ENCODE measurements around the gene FBXL13.
"Not testable (repeated sequence)": the region's sequence is repeated elsewhere in the genome, so short reads cannot be mapped to it uniquely, and the experiment has no call there.

The FBXL13 gene

GRCh38 chr7:103063895-103064294 is 10.7 kb downstream of the FBXL13 start:
- Histone ChIP-seq H3K79me2 (ENCODE audit: insufficient read depth, low read depth) (no peaks in the 10 kb centered on the region), H3K27me3 (ENCODE audit: insufficient read depth, low read depth) (no peaks in the 10 kb centered on the region), H3K36me3 (ENCODE audit: insufficient read depth) (no peaks in the 10 kb centered on the region), H4K20me1 (ENCODE audit: insufficient read depth) (no peaks in the 10 kb centered on the region), H3K9ac (no peak overlapping the region), H3K4me2 (no peak overlapping the region), H3K4me1 (ENCODE audit: low read depth, poor library complexity, severe bottlenecking) (no peaks in the 10 kb centered on the region), H3K4me3 (IDR thresholded peaks at IDR 0.05; ENCODE audit: insufficient read depth, low read depth, low read length) (no peak overlapping the region), H2AFZ (ENCODE audit: low read depth) (no peak overlapping the region), H3K27ac (no peak overlapping the region)
- TF ChIP-seq CTCF (conservative IDR thresholded peaks at IDR 0.05; ENCODE audit: low read depth, low read length), result no peak

- Histone ChIP-seq H3K79me2 (ENCODE audit: insufficient read depth, low read depth) (no peaks in the 10 kb centered on the region), H3K36me3 (ENCODE audit: insufficient read depth) (no peaks in the 10 kb centered on the region), H3K4me2 (no peak overlapping the region), H4K20me1 (ENCODE audit: insufficient read depth) (no peaks in the 10 kb centered on the region), H3K27me3 (ENCODE audit: insufficient read depth, low read depth) (no peaks in the 10 kb centered on the region), H3K4me3 (IDR thresholded peaks at IDR 0.05; ENCODE audit: insufficient read depth, low read depth, low read length) (no peak overlapping the region), H3K9ac (no peak overlapping the region), H3K4me1 (ENCODE audit: low read depth, poor library complexity, severe bottlenecking) (no peaks in the 10 kb centered on the region), H3K27ac (no peak overlapping the region), H2AFZ (ENCODE audit: low read depth) (no peak overlapping the region)
- TF ChIP-seq CTCF (conservative IDR thresholded peaks at IDR 0.05; ENCODE audit: low read depth, low read length), result no peak
These were observed 15.1 kb downstream of the FBXL13 start for GRCh38 chr7:103059471-103059870.

- H3K4me3 ChIP-seq (IDR thresholded peaks at IDR 0.05; ENCODE audit: insufficient read depth, low read depth, low read length), result no peak overlapping the region
- H3K79me2 ChIP-seq (ENCODE audit: insufficient read depth, low read depth), result no peaks in the 10 kb centered on the region
- H3K4me1 ChIP-seq (ENCODE audit: low read depth, poor library complexity, severe bottlenecking), result no peaks in the 10 kb centered on the region
- H3K27ac ChIP-seq, result no peak overlapping the region
- H4K20me1 ChIP-seq (ENCODE audit: insufficient read depth), result no peaks in the 10 kb centered on the region
- no peaks in the 10 kb centered on the region for H3K27me3 ChIP-seq (ENCODE audit: insufficient read depth, low read depth)
- TF ChIP-seq CTCF (conservative IDR thresholded peaks at IDR 0.05; ENCODE audit: low read depth, low read length), result no peak
- H3K9ac ChIP-seq, result no peak overlapping the region
- H2AFZ ChIP-seq (ENCODE audit: low read depth), result no peak overlapping the region
- H3K4me2 ChIP-seq, result no peak overlapping the region
- no peaks in the 10 kb centered on the region for H3K36me3 ChIP-seq (ENCODE audit: insufficient read depth)
These were observed 16.5 kb downstream of the FBXL13 start for GRCh38 chr7:103058122-103058521.

- H4K20me1 ChIP-seq (ENCODE audit: insufficient read depth); H3K9ac ChIP-seq; H3K4me1 ChIP-seq (ENCODE audit: low read depth, poor library complexity, severe bottlenecking); H3K27ac ChIP-seq; H3K4me2 ChIP-seq; H2AFZ ChIP-seq (ENCODE audit: low read depth); H3K36me3 ChIP-seq (ENCODE audit: insufficient read depth); H3K4me3 ChIP-seq (IDR thresholded peaks at IDR 0.05; ENCODE audit: insufficient read depth, low read depth, low read length); H3K27me3 ChIP-seq (ENCODE audit: insufficient read depth, low read depth); H3K79me2 ChIP-seq (ENCODE audit: insufficient read depth, low read depth): not testable (repeated sequence)
These were observed 18.6 kb downstream of the FBXL13 start for GRCh38 chr7:103056006-103056405.

- Histone ChIP-seq H3K79me2 (ENCODE audit: insufficient read depth, low read depth) (no peaks in the 10 kb centered on the region), H3K36me3 (ENCODE audit: insufficient read depth) (no peaks in the 10 kb centered on the region), H4K20me1 (ENCODE audit: insufficient read depth) (no peaks in the 10 kb centered on the region), H3K4me2 (no peak overlapping the region), H2AFZ (ENCODE audit: low read depth) (no peak overlapping the region), H3K27me3 (ENCODE audit: insufficient read depth, low read depth) (no peaks in the 10 kb centered on the region), H3K4me1 (ENCODE audit: low read depth, poor library complexity, severe bottlenecking) (no peaks in the 10 kb centered on the region), H3K9ac (no peak overlapping the region), H3K4me3 (IDR thresholded peaks at IDR 0.05; ENCODE audit: insufficient read depth, low read depth, low read length) (no peak overlapping the region), H3K27ac (no peak overlapping the region)
- TF ChIP-seq CTCF (conservative IDR thresholded peaks at IDR 0.05; ENCODE audit: low read depth, low read length), result no peak
These were observed 23.1 kb downstream of the FBXL13 start for GRCh38 chr7:103051519-103051918.
